GM19238 (cell line): ENCODE results near the gene CCDC116.
"Not testable (repeated sequence)": the region's sequence is repeated elsewhere in the genome, so short reads cannot be mapped to it uniquely, and the experiment has no call there.

ENCODE experiments used
- DNase-seq: peaks from one replicate; pipeline ENCODE4 v3.0.0; 2011; ENCODE audit warnings: low spot score; ENCODE audit not compliant: insufficient read length

CCDC116 gene

GRCh38 chr22:21629255-21630149 is 3.1 kb upstream of the CCDC116 start, which contains the start of gene YDJC:
YDJC (minus strand) TSS chr22:21630022; CDS start chr22:21630014, 8 bp downstream.
- DNase-seq = peak; percentile 93

GRCh38 chr22:21631025-21631424 is 1.5 kb upstream of the CCDC116 start:
- DNase-seq = no peak

GRCh38 chr22:21632931-21633330 is 371 bp downstream of the CCDC116 start:
- no peak for DNase-seq

GRCh38 chr22:21633481-21633880 is 921 bp downstream of the CCDC116 start:
- no peak for DNase-seq

GRCh38 chr22:21634081-21634480 is 1.5 kb downstream of the CCDC116 start:
- no peak for DNase-seq

GRCh38 chr22:21634844-21635243 is 2.3 kb downstream of the CCDC116 start:
- no peak for DNase-seq

- no peak for DNase-seq
Observed at GRCh38 chr22:21635771-21636510, 3.4 kb downstream of the CCDC116 start.

- no peak for DNase-seq
Observed at GRCh38 chr22:21636629-21637218, 4.2 kb downstream of the CCDC116 start.

GRCh38 chr22:21637450-21637849 is 4.9 kb downstream of the CCDC116 start:
- not testable (repeated sequence) for DNase-seq

- no peak for DNase-seq
Observed at GRCh38 chr22:21639359-21639758, 6.8 kb downstream of the CCDC116 start.

GRCh38 chr22:21640810-21641209 is 8.2 kb downstream of the CCDC116 start:
- DNase-seq = no peak

GRCh38 chr22:21641417-21641788 is 8.8 kb downstream of the CCDC116 start:
- no peak for DNase-seq

- DNase-seq = peak; percentile 99
Observed at GRCh38 chr22:21641789-21642583, 9.4 kb downstream of the CCDC116 start, which contains the start of gene SDF2L1. SDF2L1 (plus strand) TSS chr22:21642302; CDS start chr22:21642337, 35 bp downstream.

- DNase-seq = peak; percentile 53
Observed at GRCh38 chr22:21642584-21643448, 10.3 kb downstream of the CCDC116 start.

- DNase-seq = no peak
Observed at GRCh38 chr22:21643533-21644357, 11.2 kb downstream of the CCDC116 start.

GRCh38 chr22:21645513-21645912 is 13.0 kb downstream of the CCDC116 start:
- DNase-seq = not testable (repeated sequence)

- peak; percentile 52 for DNase-seq
Observed at GRCh38 chr22:21646608-21647590, 14.3 kb downstream of the CCDC116 start.

- DNase-seq = no peak
Observed at GRCh38 chr22:21650280-21650679, 17.7 kb downstream of the CCDC116 start.
